ENCODE measurements around the gene HS6ST1. TPM values are rescaled to one million over a fixed set of nuclear protein-coding genes. Genes with fewer than 3 reads are reported as not detected.

Gene HS6ST1
- total and polyA plus RNA-seq, 5 experiments from 2014 or later, result 3.2 to 15.2 (median 4.2) TPM

- peaks cover 0 to 30% (median 6%) of the 10 kb centered on the region in 9 donors for H3K9me3 Mint-ChIP-seq
- peaks cover 0 to 2% (median 0%) of the 10 kb centered on the region in 4 donors for H3K4me1 Mint-ChIP-seq
- H3K27me3 Mint-ChIP-seq, result peaks cover 0 to 4% (median 0%) of the 10 kb centered on the region in 5 donors
- no peak for ATAC-seq
- no peak for DNase-seq
- peak overlapping the region in 1 of 10 donors; percentile 18 for H3K27ac Mint-ChIP-seq
- POLR2A ChIA-PET, result no interaction called here
- H3K4me3 Mint-ChIP-seq, result no peak overlapping the region
- H3K36me3 Mint-ChIP-seq, result peaks cover 0 to 11% (median 0%) of the 10 kb centered on the region in 3 donors
Measured at GRCh38 chr2:128345436-128346165, 26.9 kb upstream of the HS6ST1 start.

DNA sequence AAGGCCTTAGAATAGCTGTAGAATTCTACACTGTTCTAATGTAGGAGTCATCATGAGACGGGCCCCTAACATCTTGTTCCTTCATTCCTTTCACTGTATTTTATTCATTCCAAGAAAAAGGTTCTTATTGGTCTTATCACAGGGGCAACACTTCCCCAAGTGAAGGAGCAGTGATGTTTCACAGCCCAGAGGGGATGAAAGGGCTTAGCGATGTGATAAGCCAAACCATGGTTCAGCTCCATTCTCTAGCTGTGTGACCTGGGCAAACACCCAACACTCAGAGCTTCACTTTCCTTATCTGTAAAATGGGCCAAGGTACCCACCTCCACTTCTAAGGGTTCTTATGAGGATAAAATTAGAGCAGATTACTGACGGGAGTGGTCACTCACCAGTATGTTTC, 25.4 kb upstream of the HS6ST1 start:
- DNase-seq (no peak), ATAC-seq (no peak)
- Mint-ChIP-seq H3K27me3 (no peaks in the 10 kb centered on the region), H3K27ac (no peak overlapping the region), H3K36me3 (peaks cover 0 to 6% (median 0%) of the 10 kb centered on the region in 3 donors), H3K9me3 (peaks cover 0 to 29% (median 4%) of the 10 kb centered on the region in 9 donors), H3K4me1 (peaks cover 0 to 6% (median under 1%) of the 10 kb centered on the region in 4 donors), H3K4me3 (no peak overlapping the region)
- POLR2A ChIA-PET, result no interaction called here

- DNase-seq, result no peak
- no peak overlapping the region for H3K4me3 Mint-ChIP-seq
- no peak for ATAC-seq
- H3K4me1 Mint-ChIP-seq, result peaks cover 0 to 6% (median under 1%) of the 10 kb centered on the region in 4 donors
- H3K9me3 Mint-ChIP-seq, result peaks cover 0 to 29% (median 4%) of the 10 kb centered on the region in 9 donors
- no peaks in the 10 kb centered on the region for H3K27me3 Mint-ChIP-seq
- POLR2A ChIA-PET, result no interaction called here
- no peak overlapping the region for H3K27ac Mint-ChIP-seq
- H3K36me3 Mint-ChIP-seq, result peaks cover 0 to 6% (median 0%) of the 10 kb centered on the region in 3 donors
Measured at GRCh38 chr2:128343459-128343858, 24.8 kb upstream of the HS6ST1 start.

DNA sequence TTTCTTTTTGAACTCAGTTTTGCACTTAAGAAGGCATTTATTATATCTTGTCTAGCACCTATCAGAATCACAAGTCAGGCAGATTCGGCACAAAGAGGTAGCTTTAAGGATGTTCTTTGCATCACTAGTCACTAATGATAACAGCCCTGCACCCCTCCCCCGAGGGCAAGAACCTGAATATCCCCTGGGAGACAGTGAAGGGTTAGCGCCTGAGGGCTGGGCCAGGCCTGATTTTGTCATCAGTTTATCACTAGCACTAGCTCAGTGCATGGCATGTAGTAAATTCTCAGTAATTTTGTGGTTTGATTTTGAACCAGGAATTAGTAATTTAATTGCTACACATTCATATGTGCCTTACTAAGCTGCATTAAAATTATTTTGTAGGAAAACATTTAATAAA, 23.9 kb upstream of the HS6ST1 start:
- Mint-ChIP-seq H3K27ac (no peak overlapping the region), H3K4me3 (no peak overlapping the region), H3K4me1 (peaks cover 0 to 6% (median under 1%) of the 10 kb centered on the region in 4 donors), H3K27me3 (no peaks in the 10 kb centered on the region), H3K9me3 (peaks cover 0 to 29% (median 6%) of the 10 kb centered on the region in 9 donors), H3K36me3 (peaks cover 0 to 6% (median 0%) of the 10 kb centered on the region in 3 donors)
- ATAC-seq (no peak), DNase-seq (no peak)
- POLR2A ChIA-PET, result no interaction called here

DNA sequence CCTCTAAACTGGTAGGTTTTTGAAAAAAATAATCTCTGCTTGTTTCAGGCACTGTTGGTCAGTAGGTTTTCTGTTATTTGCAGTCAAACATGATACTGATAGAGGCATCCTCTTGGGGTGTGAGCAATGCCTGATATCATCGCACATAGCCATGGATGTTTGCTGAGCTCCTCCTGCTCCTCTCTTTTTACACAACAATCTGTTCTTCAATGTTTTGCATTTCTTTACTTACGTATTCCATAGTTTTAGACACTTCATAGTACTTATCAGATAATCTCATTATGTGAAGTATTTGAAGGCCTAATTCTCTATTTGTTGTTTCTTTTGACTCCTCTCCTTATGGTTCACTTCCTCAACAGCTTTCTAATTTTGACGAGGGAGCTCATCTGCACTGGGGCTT, 23.0 kb upstream of the HS6ST1 start:
- Mint-ChIP-seq H3K4me3 (no peak overlapping the region), H3K9me3 (peaks cover 0 to 29% (median 4%) of the 10 kb centered on the region in 9 donors), H3K36me3 (peaks cover 0 to 6% (median 0%) of the 10 kb centered on the region in 3 donors), H3K27me3 (no peaks in the 10 kb centered on the region), H3K4me1 (peaks cover 0 to 6% (median under 1%) of the 10 kb centered on the region in 4 donors), H3K27ac (no peak overlapping the region)
- DNase-seq (no peak), ATAC-seq (no peak)
- POLR2A ChIA-PET, result no interaction called here

DNA sequence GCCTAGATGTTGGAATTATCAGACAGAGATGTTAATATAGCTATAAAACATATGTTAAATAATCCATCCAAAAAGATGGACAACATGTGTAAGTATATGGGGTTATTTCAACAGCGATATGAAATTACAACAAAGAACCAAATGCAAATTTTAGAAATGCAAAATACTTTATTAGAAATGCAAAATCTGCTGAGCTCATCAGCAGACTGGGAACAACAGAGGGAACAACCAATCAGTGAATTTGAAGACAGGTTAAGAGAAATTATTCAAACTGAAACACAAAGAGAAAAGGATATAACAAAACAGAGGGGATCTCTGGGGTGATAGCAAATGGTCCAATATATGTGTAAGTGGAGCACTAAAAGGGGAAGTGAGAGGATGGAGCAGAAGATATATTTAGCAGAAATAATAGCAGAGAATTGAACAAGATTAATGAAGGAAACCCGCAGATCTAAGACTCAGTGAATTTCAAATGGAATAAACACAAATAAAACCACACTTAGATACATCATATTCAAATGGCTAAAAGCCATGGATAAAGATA, 13.5 kb upstream of the HS6ST1 start:
- peaks cover 0 to 24% (median 15%) of the 10 kb centered on the region in 3 donors for H3K36me3 Mint-ChIP-seq
- no peak for DNase-seq
- no peak overlapping the region for H3K4me3 Mint-ChIP-seq
- no peak for ATAC-seq
- H3K27me3 Mint-ChIP-seq, result peaks cover 13 to 26% (median 17%) of the 10 kb centered on the region in 5 donors
- no peak overlapping the region for H3K27ac Mint-ChIP-seq
- peaks cover 9 to 30% (median 22%) of the 10 kb centered on the region in 9 donors for H3K9me3 Mint-ChIP-seq
- no peaks in the 10 kb centered on the region for H3K4me1 Mint-ChIP-seq
- POLR2A ChIA-PET, result no interaction called here

DNA sequence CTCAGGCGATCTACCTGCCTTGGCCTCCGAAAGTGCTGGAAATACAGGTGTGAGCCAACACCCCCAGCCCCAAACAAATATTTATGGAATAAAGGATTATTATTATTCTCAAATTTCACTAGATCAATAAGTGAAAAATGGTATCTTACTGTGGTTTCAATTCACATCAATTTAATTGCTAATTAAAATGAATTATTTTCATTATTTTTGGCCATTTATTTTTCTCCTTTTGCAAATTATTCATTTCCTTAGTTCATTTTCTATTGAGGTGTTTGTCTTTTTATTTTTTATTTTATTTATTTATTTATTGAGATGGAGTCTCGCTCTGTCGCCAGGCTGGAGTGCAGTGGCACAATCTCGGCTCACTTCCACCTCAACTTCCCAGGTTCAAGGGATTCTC, 11.9 kb upstream of the HS6ST1 start:
- H3K27me3 Mint-ChIP-seq, result peaks cover 13 to 26% (median 17%) of the 10 kb centered on the region in 5 donors
- H3K9me3 Mint-ChIP-seq, result peaks cover 9 to 30% (median 22%) of the 10 kb centered on the region in 9 donors
- peaks cover 0 to 24% (median 15%) of the 10 kb centered on the region in 3 donors for H3K36me3 Mint-ChIP-seq
- no peak for DNase-seq
- H3K4me1 Mint-ChIP-seq, result no peaks in the 10 kb centered on the region
- H3K4me3 Mint-ChIP-seq, result no peak overlapping the region
- no peak overlapping the region for H3K27ac Mint-ChIP-seq
- ATAC-seq, result no peak
- POLR2A ChIA-PET, result no interaction called here

DNA sequence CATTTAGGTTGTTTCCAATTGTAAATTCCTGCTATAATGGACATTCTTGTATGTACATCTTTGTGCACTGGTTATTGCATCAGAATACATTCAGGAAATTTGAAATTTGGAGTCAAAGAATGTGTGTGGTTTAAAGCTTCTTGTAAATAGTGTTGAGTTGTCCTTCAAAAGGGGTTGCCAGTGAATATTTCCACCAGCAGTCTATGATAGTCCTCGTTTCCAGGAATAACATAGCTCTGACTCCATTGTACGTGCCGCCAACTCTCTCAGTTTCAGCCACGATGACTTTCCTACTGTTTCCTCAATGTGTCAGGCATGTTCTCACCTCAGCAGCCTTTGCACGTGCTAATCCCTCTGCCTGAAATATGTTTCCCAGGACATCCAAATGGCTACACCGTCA, 10.9 kb upstream of the HS6ST1 start:
- Mint-ChIP-seq H3K9me3 (peaks cover 9 to 30% (median 22%) of the 10 kb centered on the region in 9 donors), H3K27ac (no peak overlapping the region), H3K36me3 (peaks cover 0 to 24% (median 15%) of the 10 kb centered on the region in 3 donors), H3K4me1 (no peaks in the 10 kb centered on the region), H3K27me3 (peaks cover 13 to 25% (median 17%) of the 10 kb centered on the region in 5 donors), H3K4me3 (no peak overlapping the region)
- ATAC-seq, result no peak
- POLR2A ChIA-PET, result no interaction called here
- no peak for DNase-seq

DNA sequence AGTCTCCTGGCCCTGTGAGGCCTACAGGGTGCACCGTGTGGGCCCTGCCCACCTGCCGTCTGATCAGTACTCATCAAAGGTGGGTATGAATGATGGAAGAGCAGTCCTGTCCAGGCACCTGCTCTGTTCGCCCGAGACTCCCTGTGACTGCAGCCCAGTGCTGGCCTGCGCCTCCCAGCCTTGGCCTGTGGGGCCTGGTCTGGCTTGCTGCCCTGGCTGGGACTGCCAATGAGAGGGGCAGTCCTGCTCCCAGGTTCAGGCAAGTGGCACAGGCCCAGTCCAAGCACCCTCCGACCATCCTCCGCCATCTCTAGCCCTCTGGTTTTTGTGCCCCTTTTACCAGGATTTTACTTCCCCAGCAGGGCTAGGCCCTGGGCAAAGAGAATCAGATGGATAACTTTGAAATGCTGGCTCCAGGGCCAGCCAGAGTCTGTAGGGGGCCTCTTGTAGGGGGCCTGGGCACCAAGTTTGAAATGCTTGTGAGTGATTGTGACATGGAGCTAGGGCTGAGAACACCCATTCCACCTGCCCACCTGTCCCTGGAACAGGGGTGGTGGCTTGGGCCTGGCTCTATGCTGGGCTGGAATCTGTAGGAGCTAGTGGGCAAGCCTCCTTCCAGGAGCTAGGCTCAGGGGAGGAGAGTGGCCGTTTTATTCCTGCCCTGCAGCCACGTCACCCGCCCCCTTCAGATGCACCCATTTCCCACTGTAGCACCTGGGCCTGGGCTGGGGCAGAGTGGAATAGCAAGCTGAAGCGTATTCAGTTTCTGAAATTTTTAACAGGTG, 8.7 kb upstream of the HS6ST1 start:
- ATAC-seq (no peak), DNase-seq (no peak)
- H3K27ac Mint-ChIP-seq, result no peak overlapping the region
- peaks cover 0 to 3% (median 0%) of the 10 kb centered on the region in 4 donors for H3K4me1 Mint-ChIP-seq
- H3K27me3 Mint-ChIP-seq, result peaks cover 7 to 11% (median 9%) of the 10 kb centered on the region in 5 donors
- peaks cover 9 to 14% (median 12%) of the 10 kb centered on the region in 9 donors for H3K9me3 Mint-ChIP-seq
- peaks cover 0 to 12% (median 11%) of the 10 kb centered on the region in 3 donors for H3K36me3 Mint-ChIP-seq
- POLR2A ChIA-PET, result interaction anchor here (0.7 kb wide), 1 partner anchor 29 kb away, joined by 4 read pairs; no protein-coding TSS in a partner anchor
- no peak overlapping the region for H3K4me3 Mint-ChIP-seq

DNA sequence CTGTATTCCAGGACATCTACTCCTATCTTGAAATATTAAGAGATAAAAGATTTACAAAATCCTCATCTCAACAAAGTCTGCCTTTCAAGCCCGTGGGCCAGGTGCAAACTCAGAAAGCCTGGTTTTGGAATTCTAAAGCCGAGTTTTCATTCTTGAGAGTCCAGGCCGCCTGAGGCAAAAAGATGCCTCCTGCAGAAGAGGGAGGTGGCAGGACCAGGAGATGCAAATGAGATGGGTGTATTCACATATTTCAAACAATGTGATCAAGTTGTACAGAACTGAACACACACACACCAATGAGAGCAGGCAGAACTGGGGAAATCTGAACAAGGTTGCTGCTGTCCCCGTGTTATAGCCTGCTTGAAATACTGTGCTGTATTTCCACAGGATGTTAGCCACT, 7.7 kb upstream of the HS6ST1 start:
- POLR2A ChIA-PET, result interaction anchor here (0.7 kb wide), 1 partner anchor 28 kb away, joined by 4 read pairs; no protein-coding TSS in a partner anchor
- Mint-ChIP-seq H3K27me3 (peaks cover 0 to 4% (median 2%) of the 10 kb centered on the region in 5 donors), H3K4me1 (peaks cover 2 to 7% (median 4%) of the 10 kb centered on the region in 4 donors), H3K9me3 (peaks cover 0 to 4% (median 2%) of the 10 kb centered on the region in 9 donors), H3K27ac (no peak overlapping the region), H3K4me3 (no peak overlapping the region), H3K36me3 (peaks cover 0 to 2% (median 2%) of the 10 kb centered on the region in 3 donors)
- DNase-seq (no peak), ATAC-seq (no peak)

- H3K9me3 Mint-ChIP-seq, result no peaks in the 10 kb centered on the region
- peak overlapping the region in 1 of 10 donors; percentile 55 for H3K27ac Mint-ChIP-seq
- no peak overlapping the region for H3K4me3 Mint-ChIP-seq
- H3K27me3 Mint-ChIP-seq, result peaks cover 0 to 4% (median 2%) of the 10 kb centered on the region in 5 donors
- ATAC-seq, result no peak
- no peak for DNase-seq
- POLR2A ChIA-PET, result no interaction called here
- H3K36me3 Mint-ChIP-seq, result no peaks in the 10 kb centered on the region
- peaks cover 4 to 11% (median 10%) of the 10 kb centered on the region in 4 donors for H3K4me1 Mint-ChIP-seq
Measured at GRCh38 chr2:128325611-128326181, 7.0 kb upstream of the HS6ST1 start.

GRCh38 chr2:128324897-128325410, 6.3 kb upstream of the HS6ST1 start:
- Mint-ChIP-seq H3K36me3 (no peaks in the 10 kb centered on the region), H3K27me3 (peaks cover 0 to 3% (median under 1%) of the 10 kb centered on the region in 5 donors), H3K4me3 (peak overlapping the region in 1 of 10 donors; percentile 1), H3K4me1 (peaks cover 7 to 15% (median 13%) of the 10 kb centered on the region in 4 donors), H3K9me3 (no peaks in the 10 kb centered on the region), H3K27ac (no peak overlapping the region)
- POLR2A ChIA-PET, result no interaction called here
- no peak for DNase-seq
- ATAC-seq, result no peak

Data from naive thymus-derived CD8-positive, alpha-beta T cell (primary cell).